ENCODE results near the gene IKZF1. TPM values are rescaled to one million over a fixed set of nuclear protein-coding genes. Genes with fewer than 3 reads are reported as not detected.
A peak's percentile ranks its signal among the peaks of the same experiment; 100 is the strongest.

IKZF1 gene
- total and polyA plus RNA-seq, 9 of the 15 experiments (the other 6 are each of a cell fraction or from before 2014, with no cell fraction given), result 12.6 to 85.3 (median 44.7) TPM

DNA sequence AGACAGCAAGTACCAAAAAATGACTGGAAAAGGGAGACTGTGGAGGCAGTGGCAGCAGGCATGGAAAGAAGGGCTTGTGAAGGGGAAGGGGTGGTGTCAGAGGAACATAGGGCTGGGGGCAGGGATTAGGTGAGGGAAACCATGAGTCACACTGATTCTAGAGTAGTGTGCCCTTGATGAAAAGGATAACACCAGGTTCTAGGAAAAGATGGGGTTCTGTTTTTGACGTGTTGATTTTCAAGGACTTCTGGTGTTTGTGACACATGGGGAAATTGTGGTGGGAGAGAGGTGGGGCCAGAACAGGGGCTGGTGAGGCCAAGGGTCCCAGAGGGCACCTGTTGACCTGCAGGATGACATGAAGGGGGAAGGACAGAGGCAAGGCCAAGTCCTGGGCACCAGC is 88.6 kb downstream of the IKZF1 start (continued):
- TF ChIP-seq HNRNPK (IDR thresholded peaks at IDR 0.05; ENCODE audit: low read depth, low read length, poor library complexity, severe bottlenecking) (no peak), SIN3B (IDR thresholded peaks at IDR 0.05; ENCODE audit: low read depth) (no peak), STAT5A (IDR thresholded peaks at IDR 0.05; ENCODE audit: borderline replicate concordance, low read length) (no peak), SIX5 (IDR thresholded peaks at IDR 0.05; ENCODE audit: borderline replicate concordance in 1 of 2, insufficient read depth in 1 of 2, low read depth in 1 of 2, low read length in 2 of 2) (no peak), ARID1B (IDR thresholded peaks at IDR 0.05) (peak; percentile 39), NFIX (CRISPR knock-in tag; IDR thresholded peaks at IDR 0.05; ENCODE audit: low read depth) (no peak), TGIF2 (CRISPR knock-in tag; IDR thresholded peaks at IDR 0.05) (no peak), SMARCE1 (IDR thresholded peaks at IDR 0.05) (0 out of 2 replicates have a peak, but pooled peaks have one; percentile 20), MIER1 (IDR thresholded peaks at IDR 0.05; ENCODE audit: low read depth) (no peak), MAZ (CRISPR knock-in tag; conservative IDR thresholded peaks at IDR 0.05 in 1 of 2, IDR thresholded peaks at IDR 0.05 in 1 of 2) (no peak), POLR2B (IDR thresholded peaks at IDR 0.05; ENCODE audit: low read depth, partially characterized antibody) (no peak), CBX1 (IDR thresholded peaks at IDR 0.05; ENCODE audit: low read depth) (no peak), ARID2 (IDR thresholded peaks at IDR 0.05) (no peak), MCM3 (IDR thresholded peaks at IDR 0.05) (no peak), RFX5 (IDR thresholded peaks at IDR 0.05; ENCODE audit: low read depth, low read length) (no peak), SMARCA4 (IDR thresholded peaks at IDR 0.05) (peak; percentile 43; the same call in 1 of the 2 replicates), CAMTA2 (CRISPR knock-in tag; conservative IDR thresholded peaks at IDR 0.05) (no peak), ADNP (tag; IDR thresholded peaks at IDR 0.05) (no peak), SIRT6 (IDR thresholded peaks at IDR 0.05; ENCODE audit: low read depth, low read length) (no peak)
- TF ChIP-seq, protein P1, sequence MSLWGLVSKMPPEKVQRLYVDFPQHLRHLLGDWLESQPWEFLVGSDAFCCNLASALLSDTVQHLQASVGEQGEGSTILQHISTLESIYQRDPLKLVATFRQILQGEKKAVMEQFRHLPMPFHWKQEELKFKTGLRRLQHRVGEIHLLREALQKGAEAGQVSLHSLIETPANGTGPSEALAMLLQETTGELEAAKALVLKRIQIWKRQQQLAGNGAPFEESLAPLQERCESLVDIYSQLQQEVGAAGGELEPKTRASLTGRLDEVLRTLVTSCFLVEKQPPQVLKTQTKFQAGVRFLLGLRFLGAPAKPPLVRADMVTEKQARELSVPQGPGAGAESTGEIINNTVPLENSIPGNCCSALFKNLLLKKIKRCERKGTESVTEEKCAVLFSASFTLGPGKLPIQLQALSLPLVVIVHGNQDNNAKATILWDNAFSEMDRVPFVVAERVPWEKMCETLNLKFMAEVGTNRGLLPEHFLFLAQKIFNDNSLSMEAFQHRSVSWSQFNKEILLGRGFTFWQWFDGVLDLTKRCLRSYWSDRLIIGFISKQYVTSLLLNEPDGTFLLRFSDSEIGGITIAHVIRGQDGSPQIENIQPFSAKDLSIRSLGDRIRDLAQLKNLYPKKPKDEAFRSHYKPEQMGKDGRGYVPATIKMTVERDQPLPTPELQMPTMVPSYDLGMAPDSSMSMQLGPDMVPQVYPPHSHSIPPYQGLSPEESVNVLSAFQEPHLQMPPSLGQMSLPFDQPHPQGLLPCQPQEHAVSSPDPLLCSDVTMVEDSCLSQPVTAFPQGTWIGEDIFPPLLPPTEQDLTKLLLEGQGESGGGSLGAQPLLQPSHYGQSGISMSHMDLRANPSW (CRISPR knock-in tag; IDR thresholded peaks at IDR 0.05), result no peak
